ENCODE results near the gene SLC2A13. TPM values are rescaled to one million over a fixed set of nuclear protein-coding genes. Genes with fewer than 3 reads are reported as not detected.
"Not testable (repeated sequence)": the region's sequence is repeated elsewhere in the genome, so short reads cannot be mapped to it uniquely, and the experiment has no call there.

The SLC2A13 gene
- total RNA-seq, 1 donor from 2014 or later = 98.6 TPM

- FAIRE-seq (no peak), DNase-seq (ENCODE audit: low spot score in 2 of 2) (no peak)
These were observed 159.3 kb downstream of the SLC2A13 start for GRCh38 chr12:39946361-39947280.

GRCh38 chr12:39937119-39937518 is 168.8 kb downstream of the SLC2A13 start:
- DNase-seq (ENCODE audit: low spot score in 2 of 2) (no peak), FAIRE-seq (no peak)

- FAIRE-seq (no peak), DNase-seq (ENCODE audit: low spot score in 2 of 2) (no peak)
These were observed 170.0 kb downstream of the SLC2A13 start for GRCh38 chr12:39935839-39936238.

GRCh38 chr12:39935275-39935674 is 170.6 kb downstream of the SLC2A13 start:
- FAIRE-seq (no peak), DNase-seq (ENCODE audit: low spot score in 2 of 2) (no peak)

- DNase-seq (ENCODE audit: low spot score in 2 of 2) = no peak
- no peak for FAIRE-seq
These were observed 174.0 kb downstream of the SLC2A13 start for GRCh38 chr12:39931857-39932256.

- no peak for DNase-seq (ENCODE audit: low spot score in 2 of 2)
- no peak for FAIRE-seq
These were observed 174.7 kb downstream of the SLC2A13 start for GRCh38 chr12:39931231-39931630.

GRCh38 chr12:39930101-39930500 is 175.8 kb downstream of the SLC2A13 start:
- DNase-seq (ENCODE audit: low spot score in 2 of 2) (no peak), FAIRE-seq (no peak)

GRCh38 chr12:39928181-39928899 is 177.5 kb downstream of the SLC2A13 start:
- FAIRE-seq (no peak), DNase-seq (ENCODE audit: low spot score in 2 of 2) (no peak)

GRCh38 chr12:39923364-39923763 is 182.5 kb downstream of the SLC2A13 start:
- DNase-seq (ENCODE audit: low spot score in 2 of 2) (no peak), FAIRE-seq (no peak)

GRCh38 chr12:39922598-39922997 is 183.3 kb downstream of the SLC2A13 start:
- DNase-seq (ENCODE audit: low spot score in 2 of 2); FAIRE-seq: not testable (repeated sequence)

GRCh38 chr12:39920647-39921046 is 185.2 kb downstream of the SLC2A13 start:
- no peak for FAIRE-seq

GRCh38 chr12:39920222-39920621 is 185.7 kb downstream of the SLC2A13 start:
- FAIRE-seq = no peak
- DNase-seq (ENCODE audit: low spot score in 2 of 2) = no peak

More at GRCh38 chr12:39920647-39921046, 185.2 kb downstream of the SLC2A13 start:
- no peak for DNase-seq (ENCODE audit: low spot score in 2 of 2)

- DNase-seq (ENCODE audit: low spot score in 2 of 2) = no peak
- FAIRE-seq = no peak
These were observed 186.1 kb downstream of the SLC2A13 start for GRCh38 chr12:39919790-39920189.

GRCh38 chr12:39915249-39915648 is 190.6 kb downstream of the SLC2A13 start:
- no peak for DNase-seq (ENCODE audit: low spot score in 2 of 2)
- no peak for FAIRE-seq

GRCh38 chr12:39912211-39912980 is 193.5 kb downstream of the SLC2A13 start:
- FAIRE-seq (no peak), DNase-seq (ENCODE audit: low spot score in 2 of 2) (no peak)

- no peak for FAIRE-seq
- DNase-seq (ENCODE audit: low spot score in 2 of 2) = no peak
These were observed 199.6 kb downstream of the SLC2A13 start for GRCh38 chr12:39906237-39906636.

- FAIRE-seq = no peak
- DNase-seq (ENCODE audit: low spot score in 2 of 2) = no peak
These were observed 200.7 kb downstream of the SLC2A13 start for GRCh38 chr12:39905152-39905551.

GRCh38 chr12:39902821-39903220 is 203.1 kb downstream of the SLC2A13 start:
- no peak for FAIRE-seq
- DNase-seq (ENCODE audit: low spot score in 2 of 2) = no peak

- FAIRE-seq = no peak
- DNase-seq (ENCODE audit: low spot score in 2 of 2) = no peak
These were observed 208.6 kb downstream of the SLC2A13 start for GRCh38 chr12:39897315-39897714.

GRCh38 chr12:39893388-39893787 is 212.5 kb downstream of the SLC2A13 start:
- FAIRE-seq; DNase-seq (ENCODE audit: low spot score in 2 of 2): not testable (repeated sequence)

- FAIRE-seq = no peak
- no peak for DNase-seq (ENCODE audit: low spot score in 2 of 2)
These were observed 213.7 kb downstream of the SLC2A13 start for GRCh38 chr12:39892146-39892545.

Data from frontal cortex (tissue), 4 donors.